HepG2 (cell line): Measurements from ENCODE around the gene LCN12. TPM values are rescaled to one million over a fixed set of nuclear protein-coding genes. Genes with fewer than 3 reads are reported as not detected.

ENCODE experiments used
- HNRNPUL1 ChIP-seq: fragments of 200-400 bp; formaldehyde crosslinking; IDR thresholded peaks from 2 replicates; pipeline ENCODE4 v1.6.1; 2017; ENCODE audit warnings: low read depth, mild to moderate bottlenecking, low read length, moderate library complexity
- KLF12 ChIP-seq: sonication (generic); formaldehyde crosslinking; IDR thresholded peaks from 2 replicates; pipeline ENCODE4 v1.4.0; 2020; ENCODE audit warnings: missing genetic modification reagents, borderline replicate concordance
- KLF9 ChIP-seq: IDR thresholded peaks from 2 replicates; pipeline ENCODE4 v1.6.1; 2016; ENCODE audit warnings: low read depth
- RBAK ChIP-seq: sonication (generic); formaldehyde crosslinking; IDR thresholded peaks from 2 replicates; pipeline ENCODE4 v1.5.1; 2020; ENCODE audit warnings: mild to moderate bottlenecking, missing genetic modification reagents
- ZFP37 ChIP-seq: sonication (generic); formaldehyde crosslinking; IDR thresholded peaks from 2 replicates; pipeline ENCODE4 v1.4.0; 2020; ENCODE audit warnings: missing genetic modification reagents, borderline replicate concordance
- ZKSCAN8 ChIP-seq: IDR thresholded peaks from 2 replicates; pipeline ENCODE4 v1.6.1; 2016; ENCODE audit warnings: borderline replicate concordance, missing genetic modification reagents, missing compliant biosample characterization
- ZNF232 ChIP-seq: sonication (generic); formaldehyde crosslinking; IDR thresholded peaks from 2 replicates; pipeline ENCODE4 v1.4.0; 2020; ENCODE audit warnings: missing genetic modification reagents, borderline replicate concordance
- ZNF772 ChIP-seq: sonication (generic); formaldehyde crosslinking; IDR thresholded peaks from 2 replicates; pipeline ENCODE4 v1.5.0; 2020; ENCODE audit warnings: mild to moderate bottlenecking, missing genetic modification reagents
- ZNF775 ChIP-seq: sonication (generic); formaldehyde crosslinking; IDR thresholded peaks from 2 replicates; pipeline ENCODE4 v1.4.0; 2020; ENCODE audit warnings: missing genetic modification reagents, mild to moderate bottlenecking, moderate library complexity, borderline replicate concordance
- polyA plus RNA-seq, 8 experiments: library from polyadenylated mRNA; depleted of rRNA in 3 of 8; stranded (reverse) in 7 of 8; unstranded in 1 of 8; fragments of >200 nt; fragmentation: Illumina TruSeq in 4 of 8; extraction: Trizol in 4 of 8; gene quantifications; 2 replicates each; pipeline versions ENCODE4 v1.2.1 to v1.2.3, GENCODE V29; 2011 to 2016; ENCODE audit warnings: low read depth in 4 of 8, missing spikeins in 1 of 8, mixed read lengths in 1 of 8; ENCODE audit not compliant: insufficient read depth in 1 of 8
- total RNA-seq, 5 experiments: library from RNA; depleted of rRNA; stranded (reverse); fragments of >200 nt; fragmentation: Illumina TruSeq; extraction: Trizol; gene quantifications; 2 replicates each; pipeline ENCODE4 v1.2.3, GENCODE V29; 2016; ENCODE audit warnings: low read depth in 1 of 5
- TF ChIP-seq, protein P1 (sequence below): sonication (generic); formaldehyde crosslinking; IDR thresholded peaks from 2 replicates; pipeline ENCODE4 v1.4.0; 2020; ENCODE audit warnings: low read depth, missing genetic modification reagents
- TF ChIP-seq, protein P2 (sequence below): fragments of 450-650 bp; IDR thresholded peaks from 2 replicates; pipeline ENCODE4 v1.6.1; 2016
- TF ChIP-seq, protein P3 (sequence below): sonication (generic); formaldehyde crosslinking; IDR thresholded peaks from 2 replicates; pipeline ENCODE4 v1.8.1; 2023; ENCODE audit warnings: missing genetic modification reagents, mild to moderate bottlenecking, borderline replicate concordance
- TF ChIP-seq, protein P4 (sequence below): sonication (generic); formaldehyde crosslinking; IDR thresholded peaks from 2 replicates; pipeline ENCODE4 v1.5.1; 2020; ENCODE audit warnings: mild to moderate bottlenecking, missing genetic modification reagents
- TF ChIP-seq, protein P5 (sequence below): sonication (generic); formaldehyde crosslinking; IDR thresholded peaks from 2 replicates; pipeline ENCODE4 v1.5.1; 2020; ENCODE audit warnings: missing genetic modification reagents, mild to moderate bottlenecking, borderline replicate concordance
- TF ChIP-seq, protein P6 (sequence below): sonication (generic); formaldehyde crosslinking; IDR thresholded peaks from 2 replicates; pipeline ENCODE4 v1.8.0; 2022; ENCODE audit warnings: missing genetic modification reagents, low read depth, mild to moderate bottlenecking, borderline replicate concordance
- TF ChIP-seq, protein P7 (sequence below): sonication (generic); formaldehyde crosslinking; IDR thresholded peaks from 2 replicates; pipeline ENCODE4 v1.9.0; 2021; ENCODE audit warnings: missing genetic modification reagents, borderline replicate concordance

The LCN12 gene
- total and polyA plus RNA-seq, 2 of the 13 experiments (the other 11 are each of a cell fraction or from before 2014, with no cell fraction given) = 3.4 to 6.9 TPM

DNA sequence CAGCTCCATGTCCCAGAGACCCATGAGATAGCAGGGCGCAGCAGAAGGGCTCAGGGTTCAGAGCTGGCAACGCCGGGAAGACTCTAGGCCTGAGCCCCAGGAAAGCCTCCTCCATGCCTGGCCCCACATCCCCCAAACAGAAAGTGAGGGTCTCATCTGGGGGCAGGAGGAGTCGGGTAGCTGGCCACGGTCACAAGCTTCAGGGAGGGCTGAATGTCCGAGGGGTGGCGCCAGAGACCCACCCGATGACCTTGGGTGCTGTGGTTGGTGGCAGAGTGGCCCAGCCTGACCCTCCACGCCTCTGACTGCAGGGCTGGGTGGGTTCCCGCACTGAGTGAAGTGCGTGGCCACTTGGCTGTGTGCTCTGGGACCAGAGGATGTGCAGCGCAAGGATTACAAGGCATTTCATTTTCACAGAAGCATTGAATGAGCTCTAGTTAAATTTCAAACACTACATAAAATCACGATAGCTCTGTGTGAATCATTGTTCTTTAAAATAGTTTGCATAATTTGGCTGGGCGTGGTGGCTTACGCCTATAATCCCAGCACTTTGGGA lies 4.0 kb upstream of the LCN12 start (continued):
- TF ChIP-seq, protein P1, sequence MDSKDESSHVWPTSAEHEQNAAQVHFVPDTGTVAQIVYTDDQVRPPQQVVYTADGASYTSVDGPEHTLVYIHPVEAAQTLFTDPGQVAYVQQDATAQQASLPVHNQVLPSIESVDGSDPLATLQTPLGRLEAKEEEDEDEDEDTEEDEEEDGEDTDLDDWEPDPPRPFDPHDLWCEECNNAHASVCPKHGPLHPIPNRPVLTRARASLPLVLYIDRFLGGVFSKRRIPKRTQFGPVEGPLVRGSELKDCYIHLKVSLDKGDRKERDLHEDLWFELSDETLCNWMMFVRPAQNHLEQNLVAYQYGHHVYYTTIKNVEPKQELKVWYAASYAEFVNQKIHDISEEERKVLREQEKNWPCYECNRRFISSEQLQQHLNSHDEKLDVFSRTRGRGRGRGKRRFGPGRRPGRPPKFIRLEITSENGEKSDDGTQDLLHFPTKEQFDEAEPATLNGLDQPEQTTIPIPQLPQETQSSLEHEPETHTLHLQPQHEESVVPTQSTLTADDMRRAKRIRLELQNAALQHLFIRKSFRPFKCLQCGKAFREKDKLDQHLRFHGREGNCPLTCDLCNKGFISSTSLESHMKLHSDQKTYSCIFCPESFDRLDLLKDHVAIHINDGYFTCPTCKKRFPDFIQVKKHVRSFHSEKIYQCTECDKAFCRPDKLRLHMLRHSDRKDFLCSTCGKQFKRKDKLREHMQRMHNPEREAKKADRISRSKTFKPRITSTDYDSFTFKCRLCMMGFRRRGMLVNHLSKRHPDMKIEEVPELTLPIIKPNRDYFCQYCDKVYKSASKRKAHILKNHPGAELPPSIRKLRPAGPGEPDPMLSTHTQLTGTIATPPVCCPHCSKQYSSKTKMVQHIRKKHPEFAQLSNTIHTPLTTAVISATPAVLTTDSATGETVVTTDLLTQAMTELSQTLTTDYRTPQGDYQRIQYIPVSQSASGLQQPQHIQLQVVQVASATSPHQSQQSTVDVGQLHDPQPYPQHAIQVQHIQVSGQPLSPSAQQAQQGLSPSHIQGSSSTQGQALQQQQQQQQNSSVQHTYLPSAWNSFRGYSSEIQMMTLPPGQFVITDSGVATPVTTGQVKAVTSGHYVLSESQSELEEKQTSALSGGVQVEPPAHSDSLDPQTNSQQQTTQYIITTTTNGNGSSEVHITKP (CRISPR knock-in tag) = no peak
- no peak for TF ChIP-seq ZKSCAN8 (CRISPR knock-in tag)
- TF ChIP-seq, protein P2, sequence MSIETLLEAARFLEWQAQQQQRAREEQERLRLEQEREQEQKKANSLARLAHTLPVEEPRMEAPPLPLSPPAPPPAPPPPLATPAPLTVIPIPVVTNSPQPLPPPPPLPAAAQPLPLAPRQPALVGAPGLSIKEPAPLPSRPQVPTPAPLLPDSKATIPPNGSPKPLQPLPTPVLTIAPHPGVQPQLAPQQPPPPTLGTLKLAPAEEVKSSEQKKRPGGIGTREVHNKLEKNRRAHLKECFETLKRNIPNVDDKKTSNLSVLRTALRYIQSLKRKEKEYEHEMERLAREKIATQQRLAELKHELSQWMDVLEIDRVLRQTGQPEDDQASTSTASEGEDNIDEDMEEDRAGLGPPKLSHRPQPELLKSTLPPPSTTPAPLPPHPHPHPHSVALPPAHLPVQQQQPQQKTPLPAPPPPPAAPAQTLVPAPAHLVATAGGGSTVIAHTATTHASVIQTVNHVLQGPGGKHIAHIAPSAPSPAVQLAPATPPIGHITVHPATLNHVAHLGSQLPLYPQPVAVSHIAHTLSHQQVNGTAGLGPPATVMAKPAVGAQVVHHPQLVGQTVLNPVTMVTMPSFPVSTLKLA = no peak
- TF ChIP-seq ZNF772 (CRISPR knock-in tag) = 0 out of 2 replicates have a peak, but pooled peaks have one; percentile 19
- no peak for TF ChIP-seq ZFP37 (CRISPR knock-in tag)
- no peak for TF ChIP-seq KLF9 (CRISPR knock-in tag)
- TF ChIP-seq ZNF232 (CRISPR knock-in tag) = no peak
- TF ChIP-seq KLF12 (CRISPR knock-in tag) = no peak
- TF ChIP-seq, protein P3, sequence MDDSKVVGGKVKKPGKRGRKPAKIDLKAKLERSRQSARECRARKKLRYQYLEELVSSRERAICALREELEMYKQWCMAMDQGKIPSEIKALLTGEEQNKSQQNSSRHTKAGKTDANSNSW (CRISPR knock-in tag) = no peak; the same call in 1 of the 2 replicates
- TF ChIP-seq, protein P4, sequence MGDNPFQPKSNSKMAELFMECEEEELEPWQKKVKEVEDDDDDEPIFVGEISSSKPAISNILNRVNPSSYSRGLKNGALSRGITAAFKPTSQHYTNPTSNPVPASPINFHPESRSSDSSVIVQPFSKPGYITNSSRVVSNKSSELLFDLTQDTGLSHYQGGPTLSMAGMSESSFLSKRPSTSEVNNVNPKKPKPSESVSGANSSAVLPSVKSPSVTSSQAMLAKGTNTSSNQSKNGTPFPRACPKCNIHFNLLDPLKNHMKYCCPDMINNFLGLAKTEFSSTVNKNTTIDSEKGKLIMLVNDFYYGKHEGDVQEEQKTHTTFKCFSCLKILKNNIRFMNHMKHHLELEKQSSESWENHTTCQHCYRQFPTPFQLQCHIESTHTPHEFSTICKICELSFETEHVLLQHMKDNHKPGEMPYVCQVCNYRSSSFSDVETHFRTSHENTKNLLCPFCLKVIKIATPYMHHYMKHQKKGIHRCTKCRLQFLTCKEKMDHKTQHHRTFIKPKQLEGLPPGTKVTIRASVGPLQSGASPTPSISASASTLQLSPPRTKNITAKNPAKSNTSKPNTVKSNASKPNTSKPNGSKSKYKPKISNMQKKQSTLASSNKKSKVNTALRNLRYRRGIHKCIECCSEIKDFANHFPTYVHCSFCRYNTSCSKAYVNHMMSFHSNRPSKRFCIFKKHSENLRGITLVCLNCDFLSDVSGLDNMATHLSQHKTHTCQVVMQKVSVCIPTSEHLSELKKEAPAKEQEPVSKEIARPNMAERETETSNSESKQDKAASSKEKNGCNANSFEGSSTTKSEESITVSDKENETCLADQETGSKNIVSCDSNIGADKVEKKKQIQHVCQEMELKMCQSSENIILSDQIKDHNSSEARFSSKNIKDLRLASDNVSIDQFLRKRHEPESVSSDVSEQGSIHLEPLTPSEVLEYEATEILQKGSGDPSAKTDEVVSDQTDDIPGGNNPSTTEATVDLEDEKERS (CRISPR knock-in tag) = 0 out of 2 replicates have a peak, but pooled peaks have one; percentile 21
- TF ChIP-seq RBAK = no peak
- TF ChIP-seq, protein P5, sequence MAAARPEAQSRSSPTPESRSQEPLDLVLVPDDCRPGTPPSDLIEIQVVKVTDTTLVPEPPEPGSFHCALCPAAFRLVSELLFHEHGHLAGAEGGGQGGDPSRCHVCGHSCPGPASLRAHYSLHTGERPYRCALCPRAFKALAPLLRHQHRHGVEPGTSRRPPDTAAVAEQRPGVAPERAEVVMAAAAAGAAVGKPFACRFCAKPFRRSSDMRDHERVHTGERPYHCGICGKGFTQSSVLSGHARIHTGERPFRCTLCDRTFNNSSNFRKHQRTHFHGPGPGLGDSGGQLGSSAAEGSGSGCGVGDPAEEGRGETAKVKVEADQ (CRISPR knock-in tag) = no peak
- TF ChIP-seq, protein P6, sequence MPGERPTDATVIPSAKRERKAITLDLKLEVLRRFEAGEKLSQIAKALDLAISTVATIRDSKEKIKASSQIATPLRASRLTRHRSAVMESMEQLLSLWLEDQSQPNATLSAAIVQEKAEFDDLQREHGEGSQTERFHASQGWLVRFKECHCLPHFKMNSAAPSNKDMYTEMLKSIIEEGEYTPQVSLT (CRISPR knock-in tag) = no peak
- no peak for TF ChIP-seq HNRNPUL1
- TF ChIP-seq, protein P7, sequence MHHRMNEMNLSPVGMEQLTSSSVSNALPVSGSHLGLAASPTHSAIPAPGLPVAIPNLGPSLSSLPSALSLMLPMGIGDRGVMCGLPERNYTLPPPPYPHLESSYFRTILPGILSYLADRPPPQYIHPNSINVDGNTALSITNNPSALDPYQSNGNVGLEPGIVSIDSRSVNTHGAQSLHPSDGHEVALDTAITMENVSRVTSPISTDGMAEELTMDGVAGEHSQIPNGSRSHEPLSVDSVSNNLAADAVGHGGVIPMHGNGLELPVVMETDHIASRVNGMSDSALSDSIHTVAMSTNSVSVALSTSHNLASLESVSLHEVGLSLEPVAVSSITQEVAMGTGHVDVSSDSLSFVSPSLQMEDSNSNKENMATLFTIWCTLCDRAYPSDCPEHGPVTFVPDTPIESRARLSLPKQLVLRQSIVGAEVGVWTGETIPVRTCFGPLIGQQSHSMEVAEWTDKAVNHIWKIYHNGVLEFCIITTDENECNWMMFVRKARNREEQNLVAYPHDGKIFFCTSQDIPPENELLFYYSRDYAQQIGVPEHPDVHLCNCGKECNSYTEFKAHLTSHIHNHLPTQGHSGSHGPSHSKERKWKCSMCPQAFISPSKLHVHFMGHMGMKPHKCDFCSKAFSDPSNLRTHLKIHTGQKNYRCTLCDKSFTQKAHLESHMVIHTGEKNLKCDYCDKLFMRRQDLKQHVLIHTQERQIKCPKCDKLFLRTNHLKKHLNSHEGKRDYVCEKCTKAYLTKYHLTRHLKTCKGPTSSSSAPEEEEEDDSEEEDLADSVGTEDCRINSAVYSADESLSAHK (CRISPR knock-in tag) = no peak
- no peak for TF ChIP-seq ZNF775 (CRISPR knock-in tag)
